RWPE2 (cell line): ENCODE data around the gene EDDM13.

Experiments used
- ATAC-seq: fragments of 200-7000 bp; cut with Tn5 transposase; 3 replicates; pipeline ENCODE4 v1.9.1; 2021; ENCODE audit warnings: low read depth
- DNase-seq: peaks from one replicate; pipeline ENCODE4 v3.0.0-alpha.2; 2020; ENCODE audit warnings: low spot score
- H3K27ac ChIP-seq: fragments of 450-650 bp; 2 replicates; pipeline ENCODE4 v1.5.1; 2017; ENCODE audit warnings: mild to moderate bottlenecking; ENCODE audit not compliant: poor library complexity, severe bottlenecking
- H3K27me3 ChIP-seq: fragments of 250-450 bp; sonication (Bioruptor Pico); 2 replicates; pipeline ENCODE4 v1.5.1; 2021; ENCODE audit warnings: mild to moderate bottlenecking, moderate library complexity; ENCODE audit not compliant: insufficient read depth, poor library complexity, severe bottlenecking
- H3K36me3 ChIP-seq: fragments of 250-450 bp; sonication (Bioruptor Pico); 2 replicates; pipeline ENCODE4 v1.5.1; 2020; ENCODE audit warnings: low read depth, mild to moderate bottlenecking, moderate library complexity
- H3K4me1 ChIP-seq: fragments of 250-450 bp; sonication (Bioruptor Pico); 2 replicates; pipeline ENCODE4 v1.5.1; 2021; ENCODE audit warnings: mild to moderate bottlenecking, moderate library complexity; ENCODE audit not compliant: insufficient read depth, poor library complexity, severe bottlenecking
- H3K4me3 ChIP-seq: fragments of 250-450 bp; sonication (Bioruptor Pico); 2 replicates; pipeline ENCODE4 v1.5.1; 2021; ENCODE audit warnings: mild to moderate bottlenecking, moderate library complexity; ENCODE audit not compliant: severe bottlenecking
- H3K9me3 ChIP-seq: fragments of 250-450 bp; sonication (Bioruptor Pico); 2 replicates; pipeline ENCODE4 v1.5.1; 2021; ENCODE audit warnings: mild to moderate bottlenecking, moderate library complexity; ENCODE audit not compliant: severe bottlenecking
- CTCF ChIP-seq: fragments of 450-650 bp; IDR thresholded peaks from one replicate; pipeline ENCODE4 v1.5.1; 2017; ENCODE audit warnings: mild to moderate bottlenecking, moderate library complexity; ENCODE audit not compliant: poor library complexity, severe bottlenecking

Gene EDDM13

DNA sequence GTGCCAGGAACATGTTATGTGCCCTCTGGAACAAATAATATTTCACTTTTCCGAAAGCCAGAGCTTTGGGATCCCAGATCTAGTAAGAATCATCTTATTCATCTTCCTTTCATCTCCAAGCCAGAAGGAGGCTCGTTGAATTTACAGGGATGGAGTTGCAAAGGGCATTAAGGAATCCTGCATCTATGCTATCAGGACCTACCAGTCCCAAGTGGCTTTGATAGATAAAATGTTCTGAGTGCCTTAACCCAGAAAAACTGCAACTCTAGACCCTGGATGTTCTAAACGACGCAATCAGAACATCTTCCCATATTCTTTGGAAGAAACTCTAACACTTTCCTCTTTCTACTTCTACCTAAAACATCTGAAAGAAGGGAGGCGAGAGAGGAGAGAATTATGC is 9.2 kb upstream of the EDDM13 start:
- no peaks in the 10 kb centered on the region for H3K27me3 ChIP-seq
- H3K36me3 ChIP-seq = no peaks in the 10 kb centered on the region; the same call in 1 of the 2 replicates
- TF ChIP-seq CTCF = no peak
- ATAC-seq (no peak), DNase-seq (no peak)
- no peak overlapping the region for H3K27ac ChIP-seq
- H3K4me1 ChIP-seq = no peaks in the 10 kb centered on the region
- no peak overlapping the region for H3K4me3 ChIP-seq
- no peaks in the 10 kb centered on the region for H3K9me3 ChIP-seq

DNA sequence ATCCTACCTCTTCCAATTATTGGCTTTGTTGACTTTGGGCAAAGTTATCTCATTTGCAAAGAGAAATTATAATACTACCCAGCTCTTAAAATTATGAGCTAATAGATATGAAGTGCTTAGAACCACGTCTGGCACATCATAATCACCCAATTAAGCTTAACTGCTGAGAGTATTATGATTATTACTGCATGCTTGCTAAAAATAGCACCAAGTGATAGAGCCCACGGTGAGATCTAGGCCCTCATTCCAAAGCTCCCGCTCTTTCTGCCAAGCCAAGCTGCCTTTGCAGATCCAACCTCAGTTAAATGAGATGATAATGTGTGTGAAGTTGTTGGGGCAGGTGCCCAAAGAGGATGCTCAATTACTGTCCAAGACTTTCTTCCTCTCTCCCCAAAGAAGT is 6.5 kb upstream of the EDDM13 start:
- no peak for TF ChIP-seq CTCF
- Histone ChIP-seq H3K27me3 (no peaks in the 10 kb centered on the region), H3K4me1 (no peaks in the 10 kb centered on the region), H3K4me3 (no peak overlapping the region), H3K9me3 (no peaks in the 10 kb centered on the region), H3K27ac (no peak overlapping the region), H3K36me3 (no peaks in the 10 kb centered on the region; the same call in 1 of the 2 replicates)
- DNase-seq = no peak
- no peak for ATAC-seq

- no peak overlapping the region for H3K27ac ChIP-seq
- no peaks in the 10 kb centered on the region for H3K9me3 ChIP-seq
- peaks cover 3% of the 10 kb centered on the region for H3K4me1 ChIP-seq
- no peaks in the 10 kb centered on the region for H3K36me3 ChIP-seq
- no peak overlapping the region for H3K4me3 ChIP-seq
- no peaks in the 10 kb centered on the region for H3K27me3 ChIP-seq
- DNase-seq = no peak
- no peak for TF ChIP-seq CTCF
- no peak for ATAC-seq
Measured at GRCh38 chr19:56269348-56269747, 3.2 kb upstream of the EDDM13 start.

GRCh38 chr19:56270676-56271075 is 1.9 kb upstream of the EDDM13 start:
- no peak for DNase-seq
- no peaks in the 10 kb centered on the region for H3K9me3 ChIP-seq
- H3K27ac ChIP-seq = no peak overlapping the region
- H3K27me3 ChIP-seq = no peaks in the 10 kb centered on the region
- H3K4me1 ChIP-seq = peaks cover 3% of the 10 kb centered on the region
- no peak for ATAC-seq
- H3K36me3 ChIP-seq = no peaks in the 10 kb centered on the region
- H3K4me3 ChIP-seq = no peak overlapping the region
- no peak for TF ChIP-seq CTCF

DNA sequence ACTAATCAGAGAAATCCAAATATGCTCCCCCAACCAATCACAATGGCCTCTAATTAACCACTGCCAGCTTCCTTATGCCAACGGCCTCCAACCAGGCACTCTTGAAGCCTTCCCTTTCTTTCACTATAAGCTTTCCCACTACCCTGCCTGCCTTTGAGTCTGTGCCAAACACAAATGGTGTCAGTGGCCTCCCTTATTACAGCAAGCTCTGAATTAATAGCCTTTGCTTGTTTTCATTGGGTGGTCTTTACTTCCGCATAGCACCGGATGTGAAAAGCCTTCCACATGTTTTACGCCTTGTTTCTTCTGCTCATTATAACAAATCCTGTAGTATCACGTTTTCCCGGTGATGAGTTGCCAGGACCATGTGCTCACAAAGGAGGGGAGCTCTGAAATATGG is 1.4 kb upstream of the EDDM13 start:
- no peaks in the 10 kb centered on the region for H3K36me3 ChIP-seq
- no peak for TF ChIP-seq CTCF
- no peaks in the 10 kb centered on the region for H3K27me3 ChIP-seq
- no peak for DNase-seq
- H3K9me3 ChIP-seq = no peaks in the 10 kb centered on the region
- H3K4me3 ChIP-seq = no peak overlapping the region
- H3K4me1 ChIP-seq = peaks cover 3% of the 10 kb centered on the region
- ATAC-seq = no peak
- H3K27ac ChIP-seq = no peak overlapping the region
